ENCODE data around the gene UBE3B.

Gene UBE3B

GRCh38 chr12:109559601-109560000 is 82.2 kb downstream of the UBE3B start:
- no peak for TF ChIP-seq CTCF (IDR thresholded peaks at IDR 0.05; ENCODE audit: borderline replicate concordance, insufficient read depth, low read depth, low read length)
- H3K4me3 ChIP-seq (ENCODE audit: low read depth, low read length): no peak overlapping the region

GRCh38 chr12:109560867-109561710 is 83.7 kb downstream of the UBE3B start:
- no peak for TF ChIP-seq CTCF (IDR thresholded peaks at IDR 0.05; ENCODE audit: borderline replicate concordance, insufficient read depth, low read depth, low read length)
- no peak overlapping the region for H3K4me3 ChIP-seq (ENCODE audit: low read depth, low read length)

- TF ChIP-seq CTCF (IDR thresholded peaks at IDR 0.05; ENCODE audit: borderline replicate concordance, insufficient read depth, low read depth, low read length): no peak
- no peak overlapping the region for H3K4me3 ChIP-seq (ENCODE audit: low read depth, low read length)
These were observed 84.2 kb downstream of the UBE3B start for GRCh38 chr12:109561711-109562030.

- no peak for TF ChIP-seq CTCF (IDR thresholded peaks at IDR 0.05; ENCODE audit: borderline replicate concordance, insufficient read depth, low read depth, low read length)
These were observed 85.4 kb downstream of the UBE3B start for GRCh38 chr12:109562871-109563270.

GRCh38 chr12:109563291-109564284 is 86.2 kb downstream of the UBE3B start:
- TF ChIP-seq CTCF (IDR thresholded peaks at IDR 0.05; ENCODE audit: borderline replicate concordance, insufficient read depth, low read depth, low read length): no peak
- no peak overlapping the region for H3K4me3 ChIP-seq (ENCODE audit: low read depth, low read length)

More at GRCh38 chr12:109562871-109563270, 85.4 kb downstream of the UBE3B start:
- H3K4me3 ChIP-seq (ENCODE audit: low read depth, low read length): no peak overlapping the region

GRCh38 chr12:109566424-109566823 is 89.0 kb downstream of the UBE3B start:
- H3K4me3 ChIP-seq (ENCODE audit: low read depth, low read length): no peak overlapping the region
- no peak for TF ChIP-seq CTCF (IDR thresholded peaks at IDR 0.05; ENCODE audit: borderline replicate concordance, insufficient read depth, low read depth, low read length)

Measured in GM12875 (cell line).